Measurements from ENCODE around the gene CNN2. TPM values are rescaled to one million over a fixed set of nuclear protein-coding genes. Genes with fewer than 3 reads are reported as not detected.

The CNN2 gene
- total and polyA plus RNA-seq, 4 donors, result 10.1 to 38.4 (median 26.8) TPM

DNA sequence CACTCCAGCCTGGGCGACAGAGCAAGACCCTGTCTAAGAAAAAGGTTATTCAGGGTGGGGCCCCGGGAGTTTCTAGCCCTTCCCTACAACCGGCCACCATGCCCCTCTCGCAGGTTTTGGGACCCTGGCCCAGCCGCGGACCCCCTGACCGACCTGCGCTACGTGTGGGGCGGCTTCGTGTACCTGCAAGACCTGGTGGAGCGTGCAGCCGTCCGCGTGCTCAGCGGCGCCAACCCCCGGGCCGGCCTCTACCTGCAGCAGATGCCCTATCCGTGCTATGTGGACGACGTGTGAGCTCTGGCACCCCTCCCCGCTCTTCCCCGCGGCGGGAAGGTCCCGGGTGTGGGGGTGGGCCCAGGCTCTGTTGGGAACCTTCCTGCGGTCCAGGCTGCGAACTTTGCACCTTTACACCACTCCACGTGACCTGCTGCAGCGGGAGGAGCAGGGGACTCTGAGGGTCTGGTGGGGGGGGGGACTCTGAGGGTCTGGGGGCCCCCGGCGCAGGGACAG lies 19.8 kb downstream of the CNN2 start (continued):
- TF ChIP-seq, protein P1, sequence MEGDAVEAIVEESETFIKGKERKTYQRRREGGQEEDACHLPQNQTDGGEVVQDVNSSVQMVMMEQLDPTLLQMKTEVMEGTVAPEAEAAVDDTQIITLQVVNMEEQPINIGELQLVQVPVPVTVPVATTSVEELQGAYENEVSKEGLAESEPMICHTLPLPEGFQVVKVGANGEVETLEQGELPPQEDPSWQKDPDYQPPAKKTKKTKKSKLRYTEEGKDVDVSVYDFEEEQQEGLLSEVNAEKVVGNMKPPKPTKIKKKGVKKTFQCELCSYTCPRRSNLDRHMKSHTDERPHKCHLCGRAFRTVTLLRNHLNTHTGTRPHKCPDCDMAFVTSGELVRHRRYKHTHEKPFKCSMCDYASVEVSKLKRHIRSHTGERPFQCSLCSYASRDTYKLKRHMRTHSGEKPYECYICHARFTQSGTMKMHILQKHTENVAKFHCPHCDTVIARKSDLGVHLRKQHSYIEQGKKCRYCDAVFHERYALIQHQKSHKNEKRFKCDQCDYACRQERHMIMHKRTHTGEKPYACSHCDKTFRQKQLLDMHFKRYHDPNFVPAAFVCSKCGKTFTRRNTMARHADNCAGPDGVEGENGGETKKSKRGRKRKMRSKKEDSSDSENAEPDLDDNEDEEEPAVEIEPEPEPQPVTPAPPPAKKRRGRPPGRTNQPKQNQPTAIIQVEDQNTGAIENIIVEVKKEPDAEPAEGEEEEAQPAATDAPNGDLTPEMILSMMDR (IDR thresholded peaks at IDR 0.05; ENCODE audit: low read depth, low read length, missing input control), result no peak
- TF ChIP-seq, protein P2, sequence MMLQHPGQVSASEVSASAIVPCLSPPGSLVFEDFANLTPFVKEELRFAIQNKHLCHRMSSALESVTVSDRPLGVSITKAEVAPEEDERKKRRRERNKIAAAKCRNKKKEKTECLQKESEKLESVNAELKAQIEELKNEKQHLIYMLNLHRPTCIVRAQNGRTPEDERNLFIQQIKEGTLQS (IDR thresholded peaks at IDR 0.05), result no peak
- TF ChIP-seq TAF1 (conservative IDR thresholded peaks at IDR 0.05), result no peak
- TF ChIP-seq, protein P3, sequence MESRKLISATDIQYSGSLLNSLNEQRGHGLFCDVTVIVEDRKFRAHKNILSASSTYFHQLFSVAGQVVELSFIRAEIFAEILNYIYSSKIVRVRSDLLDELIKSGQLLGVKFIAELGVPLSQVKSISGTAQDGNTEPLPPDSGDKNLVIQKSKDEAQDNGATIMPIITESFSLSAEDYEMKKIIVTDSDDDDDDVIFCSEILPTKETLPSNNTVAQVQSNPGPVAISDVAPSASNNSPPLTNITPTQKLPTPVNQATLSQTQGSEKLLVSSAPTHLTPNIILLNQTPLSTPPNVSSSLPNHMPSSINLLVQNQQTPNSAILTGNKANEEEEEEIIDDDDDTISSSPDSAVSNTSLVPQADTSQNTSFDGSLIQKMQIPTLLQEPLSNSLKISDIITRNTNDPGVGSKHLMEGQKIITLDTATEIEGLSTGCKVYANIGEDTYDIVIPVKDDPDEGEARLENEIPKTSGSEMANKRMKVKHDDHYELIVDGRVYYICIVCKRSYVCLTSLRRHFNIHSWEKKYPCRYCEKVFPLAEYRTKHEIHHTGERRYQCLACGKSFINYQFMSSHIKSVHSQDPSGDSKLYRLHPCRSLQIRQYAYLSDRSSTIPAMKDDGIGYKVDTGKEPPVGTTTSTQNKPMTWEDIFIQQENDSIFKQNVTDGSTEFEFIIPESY (IDR thresholded peaks at IDR 0.05), result no peak

DNA sequence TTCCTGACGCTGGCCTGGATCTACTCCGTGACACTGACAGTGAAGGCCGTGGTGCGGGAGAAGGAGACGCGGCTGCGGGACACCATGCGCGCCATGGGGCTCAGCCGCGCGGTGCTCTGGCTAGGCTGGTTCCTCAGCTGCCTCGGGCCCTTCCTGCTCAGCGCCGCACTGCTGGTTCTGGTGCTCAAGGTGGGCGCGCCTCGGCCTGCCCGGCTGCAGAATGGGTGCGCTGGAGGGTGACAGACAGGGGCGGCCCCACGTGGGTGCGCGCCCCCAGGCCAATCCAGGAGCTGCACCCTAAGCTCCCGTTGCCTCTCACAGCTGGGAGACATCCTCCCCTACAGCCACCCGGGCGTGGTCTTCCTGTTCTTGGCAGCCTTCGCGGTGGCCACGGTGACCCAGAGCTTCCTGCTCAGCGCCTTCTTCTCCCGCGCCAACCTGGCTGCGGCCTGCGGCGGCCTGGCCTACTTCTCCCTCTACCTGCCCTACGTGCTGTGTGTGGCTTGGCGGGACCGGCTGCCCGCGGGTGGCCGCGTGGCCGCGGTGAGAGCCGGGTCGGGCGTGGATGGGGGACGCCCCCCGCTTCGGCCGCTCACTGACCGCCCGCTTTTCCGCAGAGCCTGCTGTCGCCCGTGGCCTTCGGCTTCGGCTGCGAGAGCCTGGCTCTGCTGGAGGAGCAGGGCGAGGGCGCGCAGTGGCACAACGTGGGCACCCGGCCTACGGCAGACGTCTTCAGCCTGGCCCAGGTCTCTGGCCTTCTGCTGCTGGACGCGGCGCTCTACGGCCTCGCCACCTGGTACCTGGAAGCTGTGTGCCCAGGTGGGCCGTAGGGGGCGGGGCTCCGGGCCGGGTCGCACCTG lies 20.7 kb downstream of the CNN2 start:
- 94% methylated on average over 77 of the region's 77 CpGs for WGBS
- Histone ChIP-seq H3K4me1 (ENCODE audit: control insufficient read depth in 4 of 4, insufficient read depth in 4 of 4, low read length in 3 of 4) (peaks cover 0 to 2% (median 0%) of the 10 kb centered on the region in 4 donors), H3K36me3 (ENCODE audit: control insufficient read depth in 4 of 4, insufficient read depth in 3 of 4, low read depth in 1 of 4, low read length in 3 of 4) (peaks cover 0 to 3% (median 0%) of the 10 kb centered on the region in 4 donors), H3K9ac (ENCODE audit: low read depth in 1 of 2, low read length in 2 of 2) (no peak overlapping the region), H3K9me3 (ENCODE audit: control insufficient read depth in 4 of 4, low read length in 3 of 4) (no peaks in the 10 kb centered on the region), H3K27me3 (ENCODE audit: control insufficient read depth in 4 of 4, insufficient read depth in 4 of 4, low read length in 3 of 4) (no peaks in the 10 kb centered on the region), H3K27ac (ENCODE audit: low read depth in 1 of 2, low read length in 2 of 2) (no peak overlapping the region), H3K4me3 (ENCODE audit: low read depth in 1 of 3, low read length in 3 of 3) (no peak overlapping the region)
- TF ChIP-seq JUND (IDR thresholded peaks at IDR 0.05) (no peak), NR2F2 (IDR thresholded peaks at IDR 0.05) (no peak), FOXA1 (IDR thresholded peaks at IDR 0.05) (no peak), FOXA2 (IDR thresholded peaks at IDR 0.05) (no peak)
- no peak for DNase-seq (ENCODE audit: low spot score)

DNA sequence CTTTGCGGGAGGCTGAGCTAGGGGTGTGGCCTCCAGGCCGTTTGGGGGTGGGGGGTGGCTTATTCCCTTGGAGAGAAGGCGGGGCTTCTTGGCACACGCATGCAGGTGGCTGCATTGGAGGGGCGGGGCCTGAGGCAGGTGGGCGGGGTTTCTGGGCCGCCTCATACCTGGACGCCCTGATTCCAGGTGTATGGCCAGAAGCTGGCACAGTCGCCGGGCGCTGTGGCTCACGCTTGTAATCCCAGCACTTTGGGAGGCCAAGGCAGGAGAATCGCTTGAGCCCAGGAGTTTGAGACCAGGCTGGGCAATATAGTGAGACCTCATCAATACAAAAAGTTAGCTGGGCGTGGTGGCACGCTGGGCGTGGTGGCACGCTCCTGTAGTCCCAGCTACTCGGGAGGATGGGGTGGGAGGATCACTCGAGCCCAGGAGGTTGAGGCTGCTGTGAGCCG lies 21.3 kb downstream of the CNN2 start:
- Histone ChIP-seq H3K4me3 (ENCODE audit: low read depth in 1 of 3, low read length in 3 of 3) (no peak overlapping the region), H3K9me3 (ENCODE audit: control insufficient read depth in 4 of 4, low read length in 3 of 4) (no peaks in the 10 kb centered on the region), H3K27ac (ENCODE audit: low read depth in 1 of 2, low read length in 2 of 2) (no peak overlapping the region), H3K36me3 (ENCODE audit: control insufficient read depth in 4 of 4, insufficient read depth in 3 of 4, low read depth in 1 of 4, low read length in 3 of 4) (peaks cover 0 to 3% (median 0%) of the 10 kb centered on the region in 4 donors), H3K27me3 (ENCODE audit: control insufficient read depth in 4 of 4, insufficient read depth in 4 of 4, low read length in 3 of 4) (no peaks in the 10 kb centered on the region), H3K9ac (ENCODE audit: low read depth in 1 of 2, low read length in 2 of 2) (no peak overlapping the region), H3K4me1 (ENCODE audit: control insufficient read depth in 4 of 4, insufficient read depth in 4 of 4, low read length in 3 of 4) (peaks cover 0 to 2% (median 0%) of the 10 kb centered on the region in 4 donors)
- no peak for DNase-seq (ENCODE audit: low spot score)
- WGBS, result 91% methylated on average over 20 of the region's 20 CpGs
- TF ChIP-seq TAF1 (conservative IDR thresholded peaks at IDR 0.05) (no peak), JUND (IDR thresholded peaks at IDR 0.05) (no peak), GABPA (IDR thresholded peaks at IDR 0.05 in 1 of 2, conservative IDR thresholded peaks at IDR 0.05 in 1 of 2) (no peak), YY1 (IDR thresholded peaks at IDR 0.05) (no peak), NR2F2 (IDR thresholded peaks at IDR 0.05) (no peak), SP1 (IDR thresholded peaks at IDR 0.05) (no peak), HNF4G (IDR thresholded peaks at IDR 0.05) (no peak), RAD21 (IDR thresholded peaks at IDR 0.05) (no peak)
- TF ChIP-seq, protein P3 (IDR thresholded peaks at IDR 0.05), result no peak
- TF ChIP-seq, protein P4, sequence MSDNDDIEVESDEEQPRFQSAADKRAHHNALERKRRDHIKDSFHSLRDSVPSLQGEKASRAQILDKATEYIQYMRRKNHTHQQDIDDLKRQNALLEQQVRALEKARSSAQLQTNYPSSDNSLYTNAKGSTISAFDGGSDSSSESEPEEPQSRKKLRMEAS (IDR thresholded peaks at IDR 0.05), result no peak
- TF ChIP-seq, protein P1 (IDR thresholded peaks at IDR 0.05; ENCODE audit: low read depth, low read length, missing input control), result no peak
- TF ChIP-seq, protein P2 (IDR thresholded peaks at IDR 0.05), result no peak

Measured in liver (tissue), 9 donors.